ENCODE results near the gene CDKAL1.

DNA sequence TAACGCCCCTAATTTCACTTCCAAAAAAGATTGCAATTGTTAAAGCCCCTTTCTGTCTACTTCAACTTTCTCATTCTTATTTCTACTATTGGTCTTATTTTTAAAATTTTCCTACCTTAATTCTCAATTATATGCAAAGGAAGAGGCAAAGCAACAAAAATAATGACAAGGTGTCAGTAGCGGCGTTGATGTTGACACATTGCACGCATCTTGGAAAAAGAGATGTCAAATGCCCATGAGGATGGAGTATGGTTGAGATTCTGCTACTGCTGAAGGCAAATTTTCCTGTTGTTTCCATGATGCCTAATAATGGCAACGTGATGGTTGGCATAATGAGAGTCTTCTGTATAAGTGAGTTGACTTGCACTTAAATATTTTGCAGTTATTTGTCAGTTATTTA is 258.9 kb downstream of the CDKAL1 start:
- TF ChIP-seq POLR2A (IDR thresholded peaks at IDR 0.05; ENCODE audit: low read depth, low read length), result no peak
- no peak for TF ChIP-seq POLR2AphosphoS5 (IDR thresholded peaks at IDR 0.05; ENCODE audit: low read depth, low read length)
